Activated CD8-positive, alpha-beta T cell treated with anti-CD3 and anti-CD28 coated beads for 36 hours (primary cell): ENCODE results near the gene CYP46A1. TPM values are rescaled to one million over a fixed set of nuclear protein-coding genes. Genes with fewer than 3 reads are reported as not detected.

Source experiments
- ATAC-seq: fragments of 200-7000 bp; cut with Tn5 transposase; one replicate; pipeline ENCODE4 v1.10.0; 2021; ENCODE audit warnings: mild to moderate bottlenecking, moderate library complexity
- CTCF ChIA-PET: fragments of 350-600 bp; sonication (Branson Sonifier 250); formaldehyde crosslinking; loops from one replicate; lab custom pipeline; 2021; ENCODE audit warnings: antibody characterized with exemption; lab: Charles Lee
- POLR2A ChIA-PET: fragments of 350-600 bp; sonication (Branson Sonifier 250); formaldehyde crosslinking; loops from one replicate; lab custom pipeline; 2021; ENCODE audit warnings: antibody characterized with exemption; lab: Charles Lee
- DNase-seq: peaks from one replicate; pipeline ENCODE4 v3.0.0-alpha.2; 2020
- H3K27ac Mint-ChIP-seq: one replicate; pipeline ENCODE4 v1.8.0; 2021; ENCODE audit warnings: mild to moderate bottlenecking, mixed read lengths
- H3K27me3 Mint-ChIP-seq: one replicate; pipeline ENCODE4 v1.8.0; 2021; ENCODE audit warnings: mixed read lengths
- H3K36me3 Mint-ChIP-seq: one replicate; pipeline ENCODE4 v1.8.0; 2021; ENCODE audit warnings: low read depth, mixed read lengths
- H3K4me1 Mint-ChIP-seq: one replicate; pipeline ENCODE4 v1.8.0; 2021; ENCODE audit warnings: low read depth, mixed read lengths
- H3K4me3 Mint-ChIP-seq: one replicate; pipeline ENCODE4 v1.8.0; 2021; ENCODE audit warnings: mild to moderate bottlenecking, moderate library complexity, mixed read lengths
- H3K9me3 Mint-ChIP-seq: one replicate; pipeline ENCODE4 v1.8.0; 2021; ENCODE audit warnings: mixed read lengths
- CTCF ChIP-seq: fragments of 200-600 bp; IDR thresholded peaks from one replicate; pipeline ENCODE4 v1.8.0; 2022; ENCODE audit warnings: antibody characterized with exemption, mild to moderate bottlenecking
- intact Hi-C: fragments of 100-400 bp; cut with micrococcal nuclease; formaldehyde crosslinking; loops from one replicate; pipeline ENCODE4 v1.10.0; 2022
- total RNA-seq, 2 experiments: library from RNA; stranded (reverse); gene quantifications; one replicate each; pipeline ENCODE4 v1.2.3, GENCODE V29; 2021

Gene CYP46A1
- total RNA-seq, 2 experiments from 2014 or later, result 0.16 to 0.20 TPM

- H3K4me3 Mint-ChIP-seq, result no peak overlapping the region
- no peak for DNase-seq
- H3K9me3 Mint-ChIP-seq, result no peaks in the 10 kb centered on the region
- no peaks in the 10 kb centered on the region for H3K36me3 Mint-ChIP-seq
- POLR2A ChIA-PET, result no interaction called here
- H3K27me3 Mint-ChIP-seq, result peaks cover 6% of the 10 kb centered on the region
- TF ChIP-seq CTCF, result no peak
- no peak overlapping the region for H3K27ac Mint-ChIP-seq
- CTCF ChIA-PET, result no interaction called here
- no peak for ATAC-seq
- H3K4me1 Mint-ChIP-seq, result no peaks in the 10 kb centered on the region
- intact Hi-C loops, result no loop called here
Measured at GRCh38 chr14:99667045-99667444, 17.1 kb upstream of the CYP46A1 start.

- no peak for TF ChIP-seq CTCF
- Mint-ChIP-seq H3K9me3 (no peaks in the 10 kb centered on the region), H3K4me3 (no peak overlapping the region), H3K4me1 (peaks cover 3% of the 10 kb centered on the region), H3K27ac (no peak overlapping the region), H3K36me3 (no peaks in the 10 kb centered on the region), H3K27me3 (peaks cover 5% of the 10 kb centered on the region)
- DNase-seq (no peak), ATAC-seq (no peak)
- intact Hi-C loops, result no loop called here
- POLR2A ChIA-PET, result no interaction called here
- CTCF ChIA-PET, result interaction anchor here (1.6 kb wide), 1 partner anchor 20 kb away, joined by 5 read pairs; no protein-coding TSS in a partner anchor
Measured at GRCh38 chr14:99667821-99668220, 16.3 kb upstream of the CYP46A1 start.

GRCh38 chr14:99668307-99669295 lies 15.5 kb upstream of the CYP46A1 start:
- POLR2A ChIA-PET, result no interaction called here
- H3K4me3 Mint-ChIP-seq, result no peak overlapping the region
- peaks cover 3% of the 10 kb centered on the region for H3K4me1 Mint-ChIP-seq
- H3K27me3 Mint-ChIP-seq, result peaks cover 3% of the 10 kb centered on the region
- no peaks in the 10 kb centered on the region for H3K9me3 Mint-ChIP-seq
- intact Hi-C loops, result no loop called here
- no peak for DNase-seq
- CTCF ChIA-PET, result interaction anchor here (0.6 to 1.6 kb wide), 2 partner anchors 20 to 62 kb away, joined by 3 to 5 read pairs; no protein-coding TSS in a partner anchor
- no peak for TF ChIP-seq CTCF
- H3K27ac Mint-ChIP-seq, result no peak overlapping the region
- no peaks in the 10 kb centered on the region for H3K36me3 Mint-ChIP-seq
- no peak for ATAC-seq

GRCh38 chr14:99670361-99671234 lies 13.5 kb upstream of the CYP46A1 start:
- peaks cover 3% of the 10 kb centered on the region for H3K4me1 Mint-ChIP-seq
- H3K4me3 Mint-ChIP-seq, result no peak overlapping the region
- DNase-seq, result no peak

More at GRCh38 chr14:99670361-99671234, 13.5 kb upstream of the CYP46A1 start:
- CTCF ChIA-PET, result no interaction called here
- no peak for ATAC-seq
- H3K27me3 Mint-ChIP-seq, result peaks cover 3% of the 10 kb centered on the region
- POLR2A ChIA-PET, result no interaction called here
- intact Hi-C loops, result no loop called here
- no peaks in the 10 kb centered on the region for H3K9me3 Mint-ChIP-seq
- H3K36me3 Mint-ChIP-seq, result no peaks in the 10 kb centered on the region
- no peak overlapping the region for H3K27ac Mint-ChIP-seq
- TF ChIP-seq CTCF, result no peak
